Measurements from ENCODE around the gene ANKRD34B.

The ANKRD34B gene

DNA sequence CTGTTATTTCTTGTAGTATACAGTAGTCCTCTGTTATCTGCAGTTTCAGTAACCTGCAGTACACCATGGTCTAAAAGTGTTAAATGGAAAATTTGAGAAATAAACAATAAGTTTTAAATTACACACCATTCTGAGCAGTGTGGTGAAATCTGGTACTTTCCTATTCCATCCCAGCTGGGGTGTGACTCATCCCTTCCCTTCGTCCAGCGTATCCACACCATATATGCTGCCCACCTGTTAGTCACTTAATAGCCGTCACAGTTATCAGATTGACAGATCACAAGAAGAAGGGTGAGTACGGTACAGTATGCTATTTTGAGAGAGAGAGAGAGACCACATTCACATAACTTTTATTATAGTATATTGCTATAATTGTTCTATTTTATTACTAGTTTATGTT lies 53.3 kb downstream of the ANKRD34B start:
- Histone ChIP-seq H4K20me1 (ENCODE audit: insufficient read depth, low read length) (no peaks in the 10 kb centered on the region), H3K27me3 (ENCODE audit: insufficient read depth, low read length, poor library complexity) (no peaks in the 10 kb centered on the region), H3K79me2 (ENCODE audit: insufficient read depth, low read length) (no peaks in the 10 kb centered on the region), H2AFZ (ENCODE audit: low read depth, low read length) (no peak overlapping the region), H3K4me1 (ENCODE audit: insufficient read depth, low read length) (no peaks in the 10 kb centered on the region), H3K4me3 (ENCODE audit: low read depth in 1 of 2, low read length in 2 of 2) (no peak overlapping the region), H3K9ac (ENCODE audit: low read depth, low read length) (no peak overlapping the region), H3K27ac (ENCODE audit: low read length) (no peak overlapping the region), H3K36me3 (ENCODE audit: insufficient read depth, low read length) (no peaks in the 10 kb centered on the region), H3K4me2 (ENCODE audit: insufficient read depth, low read length) (no peak overlapping the region), H3K9me3 (ENCODE audit: insufficient read depth, low read length, severe bottlenecking) (no peaks in the 10 kb centered on the region)
- DNase-seq (no peak), ATAC-seq (ENCODE audit: insufficient read depth, low read depth) (no peak; the same call in 2 of the 3 replicates)
- TF ChIP-seq, protein P1, sequence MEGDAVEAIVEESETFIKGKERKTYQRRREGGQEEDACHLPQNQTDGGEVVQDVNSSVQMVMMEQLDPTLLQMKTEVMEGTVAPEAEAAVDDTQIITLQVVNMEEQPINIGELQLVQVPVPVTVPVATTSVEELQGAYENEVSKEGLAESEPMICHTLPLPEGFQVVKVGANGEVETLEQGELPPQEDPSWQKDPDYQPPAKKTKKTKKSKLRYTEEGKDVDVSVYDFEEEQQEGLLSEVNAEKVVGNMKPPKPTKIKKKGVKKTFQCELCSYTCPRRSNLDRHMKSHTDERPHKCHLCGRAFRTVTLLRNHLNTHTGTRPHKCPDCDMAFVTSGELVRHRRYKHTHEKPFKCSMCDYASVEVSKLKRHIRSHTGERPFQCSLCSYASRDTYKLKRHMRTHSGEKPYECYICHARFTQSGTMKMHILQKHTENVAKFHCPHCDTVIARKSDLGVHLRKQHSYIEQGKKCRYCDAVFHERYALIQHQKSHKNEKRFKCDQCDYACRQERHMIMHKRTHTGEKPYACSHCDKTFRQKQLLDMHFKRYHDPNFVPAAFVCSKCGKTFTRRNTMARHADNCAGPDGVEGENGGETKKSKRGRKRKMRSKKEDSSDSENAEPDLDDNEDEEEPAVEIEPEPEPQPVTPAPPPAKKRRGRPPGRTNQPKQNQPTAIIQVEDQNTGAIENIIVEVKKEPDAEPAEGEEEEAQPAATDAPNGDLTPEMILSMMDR (IDR thresholded peaks at IDR 0.05; ENCODE audit: borderline replicate concordance, extremely low read depth, low read length, poor library complexity, severe bottlenecking): no peak
- no peak for TF ChIP-seq EZH2 (IDR thresholded peaks at IDR 0.05; ENCODE audit: borderline replicate concordance, low read depth, low read length, severe bottlenecking)

GRCh38 chr5:80509362-80509761 lies 60.7 kb downstream of the ANKRD34B start:
- Histone ChIP-seq H3K9ac (ENCODE audit: low read depth, low read length) (no peak overlapping the region), H3K36me3 (ENCODE audit: insufficient read depth, low read length) (no peaks in the 10 kb centered on the region), H3K4me3 (ENCODE audit: low read depth in 1 of 2, low read length in 2 of 2) (no peak overlapping the region), H3K27ac (ENCODE audit: low read length) (no peak overlapping the region), H3K4me2 (ENCODE audit: insufficient read depth, low read length) (no peak overlapping the region), H3K4me1 (ENCODE audit: insufficient read depth, low read length) (no peaks in the 10 kb centered on the region), H3K9me3 (ENCODE audit: insufficient read depth, low read length, severe bottlenecking) (no peaks in the 10 kb centered on the region), H3K27me3 (ENCODE audit: insufficient read depth, low read length, poor library complexity) (no peaks in the 10 kb centered on the region), H4K20me1 (ENCODE audit: insufficient read depth, low read length) (no peaks in the 10 kb centered on the region), H3K79me2 (ENCODE audit: insufficient read depth, low read length) (no peaks in the 10 kb centered on the region), H2AFZ (ENCODE audit: low read depth, low read length) (no peak overlapping the region)
- DNase-seq: no peak
- ATAC-seq (ENCODE audit: insufficient read depth, low read depth): no peak
- TF ChIP-seq EZH2 (IDR thresholded peaks at IDR 0.05; ENCODE audit: borderline replicate concordance, low read depth, low read length, severe bottlenecking): no peak
- TF ChIP-seq, protein P1 (IDR thresholded peaks at IDR 0.05; ENCODE audit: borderline replicate concordance, extremely low read depth, low read length, poor library complexity, severe bottlenecking): no peak

DNA sequence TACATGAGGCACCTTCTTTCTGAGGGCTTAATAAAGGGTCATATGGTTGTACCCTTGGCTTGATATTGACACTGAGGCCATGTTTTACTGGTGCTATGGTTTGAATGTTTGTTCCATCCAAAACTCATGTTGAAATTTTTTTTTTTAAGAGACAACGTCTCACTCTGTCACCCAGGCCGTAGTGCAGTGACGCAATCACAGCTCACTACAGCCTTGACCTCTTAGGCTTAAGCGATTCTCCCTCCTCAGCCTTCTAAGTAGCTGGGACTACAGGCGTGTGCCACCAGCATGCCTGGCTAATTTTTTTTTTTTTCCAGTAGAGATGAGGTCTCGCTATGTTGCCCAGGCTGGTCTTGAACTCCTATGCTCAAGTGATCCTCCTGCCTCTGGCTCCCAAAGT lies 61.2 kb downstream of the ANKRD34B start:
- no peak overlapping the region for H3K4me3 ChIP-seq (ENCODE audit: low read depth in 1 of 2, low read length in 2 of 2)
- TF ChIP-seq, protein P1 (IDR thresholded peaks at IDR 0.05; ENCODE audit: borderline replicate concordance, extremely low read depth, low read length, poor library complexity, severe bottlenecking): no peak
- no peak for TF ChIP-seq EZH2 (IDR thresholded peaks at IDR 0.05; ENCODE audit: borderline replicate concordance, low read depth, low read length, severe bottlenecking)
- no peaks in the 10 kb centered on the region for H3K36me3 ChIP-seq (ENCODE audit: insufficient read depth, low read length)
- no peak overlapping the region for H3K9ac ChIP-seq (ENCODE audit: low read depth, low read length)
- H3K27ac ChIP-seq (ENCODE audit: low read length): no peak overlapping the region
- no peak overlapping the region for H2AFZ ChIP-seq (ENCODE audit: low read depth, low read length)
- no peak for DNase-seq
- no peak for ATAC-seq (ENCODE audit: insufficient read depth, low read depth)
- H3K4me1 ChIP-seq (ENCODE audit: insufficient read depth, low read length): no peaks in the 10 kb centered on the region
- no peaks in the 10 kb centered on the region for H3K79me2 ChIP-seq (ENCODE audit: insufficient read depth, low read length)
- no peaks in the 10 kb centered on the region for H4K20me1 ChIP-seq (ENCODE audit: insufficient read depth, low read length)
- H3K9me3 ChIP-seq (ENCODE audit: insufficient read depth, low read length, severe bottlenecking): no peaks in the 10 kb centered on the region
- no peaks in the 10 kb centered on the region for H3K27me3 ChIP-seq (ENCODE audit: insufficient read depth, low read length, poor library complexity)
- H3K4me2 ChIP-seq (ENCODE audit: insufficient read depth, low read length): no peak overlapping the region

- Histone ChIP-seq H3K4me2 (ENCODE audit: insufficient read depth, low read length) (no peak overlapping the region), H3K27me3 (ENCODE audit: insufficient read depth, low read length, poor library complexity) (no peaks in the 10 kb centered on the region), H3K9ac (ENCODE audit: low read depth, low read length) (no peak overlapping the region), H3K27ac (ENCODE audit: low read length) (no peak overlapping the region), H3K4me3 (ENCODE audit: low read depth in 1 of 2, low read length in 2 of 2) (no peak overlapping the region), H3K36me3 (ENCODE audit: insufficient read depth, low read length) (no peaks in the 10 kb centered on the region), H3K9me3 (ENCODE audit: insufficient read depth, low read length, severe bottlenecking) (no peaks in the 10 kb centered on the region), H3K79me2 (ENCODE audit: insufficient read depth, low read length) (no peaks in the 10 kb centered on the region), H2AFZ (ENCODE audit: low read depth, low read length) (no peak overlapping the region), H3K4me1 (ENCODE audit: insufficient read depth, low read length) (no peaks in the 10 kb centered on the region), H4K20me1 (ENCODE audit: insufficient read depth, low read length) (no peaks in the 10 kb centered on the region)
- no peak for TF ChIP-seq EZH2 (IDR thresholded peaks at IDR 0.05; ENCODE audit: borderline replicate concordance, low read depth, low read length, severe bottlenecking)
- no peak for ATAC-seq (ENCODE audit: insufficient read depth, low read depth)
- DNase-seq: no peak
These were observed 62.4 kb downstream of the ANKRD34B start for GRCh38 chr5:80507663-80508062.

Measured in DND-41 (cell line).